Astrocyte (in vitro differentiated cells and primary cell): ENCODE data around the gene CDH26. TPM values are rescaled to one million over a fixed set of nuclear protein-coding genes. Genes with fewer than 3 reads are reported as not detected.

Experiments
- DNase-seq: peaks from one replicate; pipeline ENCODE4 v3.0.0-alpha.2; 2010; ENCODE audit warnings: low read depth
- FAIRE-seq: peaks from 2 replicates; lab custom pipeline; 2011; peaks lifted over from hg19 to GRCh38; lab: Jason Lieb, UNC
- H2AFZ ChIP-seq: 2 replicates; pipeline ENCODE4 v1.6.0; 2012; ENCODE audit warnings: low read depth, low read length, inconsistent platforms
- H3K27ac ChIP-seq: 2 replicates; pipeline ENCODE4 v1.5.1; 2011; ENCODE audit warnings: low read depth, low read length, inconsistent platforms
- H3K27me3 ChIP-seq: 2 replicates; pipeline ENCODE4 v1.6.0; 2011; ENCODE audit warnings: low read length, inconsistent platforms; ENCODE audit not compliant: insufficient read depth
- H3K36me3 ChIP-seq: 2 replicates; pipeline ENCODE4 v1.5.1; 2011; ENCODE audit warnings: low read length, inconsistent platforms; ENCODE audit not compliant: insufficient read depth
- H3K4me1 ChIP-seq: 2 replicates; pipeline ENCODE4 v1.5.1; 2011; ENCODE audit warnings: low read length, inconsistent platforms; ENCODE audit not compliant: insufficient read depth
- H3K4me2 ChIP-seq: 2 replicates; pipeline ENCODE4 v1.6.0; 2012; ENCODE audit warnings: low read length, inconsistent platforms
- H3K4me3 ChIP-seq: 2 replicates; pipeline ENCODE4 v1.5.1; 2011; ENCODE audit warnings: low read depth, mild to moderate bottlenecking, low read length, inconsistent platforms; ENCODE audit not compliant: insufficient read depth
- H3K79me2 ChIP-seq: 2 replicates; pipeline ENCODE4 v1.6.0; 2012; ENCODE audit warnings: mild to moderate bottlenecking, low read length, inconsistent platforms; ENCODE audit not compliant: insufficient read depth
- H3K9ac ChIP-seq: 2 replicates; pipeline ENCODE4 v1.6.0; 2012; ENCODE audit warnings: mild to moderate bottlenecking, low read length, inconsistent platforms
- H3K9me3 ChIP-seq: 2 replicates; pipeline ENCODE4 v1.5.1; 2012; ENCODE audit warnings: low read depth, mild to moderate bottlenecking, low read length, inconsistent platforms; ENCODE audit not compliant: insufficient read depth
- H4K20me1 ChIP-seq: 2 replicates; pipeline ENCODE4 v1.6.0; 2012; ENCODE audit warnings: low read length, inconsistent platforms; ENCODE audit not compliant: insufficient read depth
- H3K27ac Mint-ChIP-seq: one replicate; pipeline ENCODE4 v1.8.0; 2021; ENCODE audit warnings: mild to moderate bottlenecking, mixed read lengths; ENCODE audit not compliant: unreplicated experiment
- H3K27me3 Mint-ChIP-seq: one replicate; pipeline ENCODE4 v1.8.0; 2021; ENCODE audit warnings: low read depth, mixed read lengths; ENCODE audit not compliant: unreplicated experiment
- H3K36me3 Mint-ChIP-seq: one replicate; pipeline ENCODE4 v1.8.0; 2021; ENCODE audit warnings: low read depth, mixed read lengths; ENCODE audit not compliant: unreplicated experiment
- H3K4me1 Mint-ChIP-seq: one replicate; pipeline ENCODE4 v1.8.0; 2021; ENCODE audit warnings: low read depth, mixed read lengths; ENCODE audit not compliant: unreplicated experiment
- H3K4me3 Mint-ChIP-seq: one replicate; pipeline ENCODE4 v1.8.0; 2021; ENCODE audit warnings: mild to moderate bottlenecking, moderate library complexity, mixed read lengths; ENCODE audit not compliant: unreplicated experiment
- H3K9me3 Mint-ChIP-seq: one replicate; pipeline ENCODE4 v1.8.0; 2021; ENCODE audit warnings: mild to moderate bottlenecking, mixed read lengths; ENCODE audit not compliant: unreplicated experiment
- EZH2 ChIP-seq: IDR thresholded peaks from 2 replicates; pipeline ENCODE4 v1.6.1; 2012; ENCODE audit warnings: mild to moderate bottlenecking, low read length, inconsistent platforms; ENCODE audit not compliant: insufficient read depth
- total RNA-seq: library from RNA; stranded (reverse); gene quantifications from 2 replicates; pipeline ENCODE4 v1.2.1, GENCODE V29; 2021
- TF ChIP-seq, protein P1 (sequence below): IDR thresholded peaks from 2 replicates; pipeline ENCODE4 v1.5.1; 2011; ENCODE audit warnings: low read depth, mild to moderate bottlenecking, inconsistent platforms, low read length, moderate library complexity; ENCODE audit not compliant: insufficient read depth

CDH26 gene
- total RNA-seq, 1 donor from 2014 or later: 0.34 TPM

DNA sequence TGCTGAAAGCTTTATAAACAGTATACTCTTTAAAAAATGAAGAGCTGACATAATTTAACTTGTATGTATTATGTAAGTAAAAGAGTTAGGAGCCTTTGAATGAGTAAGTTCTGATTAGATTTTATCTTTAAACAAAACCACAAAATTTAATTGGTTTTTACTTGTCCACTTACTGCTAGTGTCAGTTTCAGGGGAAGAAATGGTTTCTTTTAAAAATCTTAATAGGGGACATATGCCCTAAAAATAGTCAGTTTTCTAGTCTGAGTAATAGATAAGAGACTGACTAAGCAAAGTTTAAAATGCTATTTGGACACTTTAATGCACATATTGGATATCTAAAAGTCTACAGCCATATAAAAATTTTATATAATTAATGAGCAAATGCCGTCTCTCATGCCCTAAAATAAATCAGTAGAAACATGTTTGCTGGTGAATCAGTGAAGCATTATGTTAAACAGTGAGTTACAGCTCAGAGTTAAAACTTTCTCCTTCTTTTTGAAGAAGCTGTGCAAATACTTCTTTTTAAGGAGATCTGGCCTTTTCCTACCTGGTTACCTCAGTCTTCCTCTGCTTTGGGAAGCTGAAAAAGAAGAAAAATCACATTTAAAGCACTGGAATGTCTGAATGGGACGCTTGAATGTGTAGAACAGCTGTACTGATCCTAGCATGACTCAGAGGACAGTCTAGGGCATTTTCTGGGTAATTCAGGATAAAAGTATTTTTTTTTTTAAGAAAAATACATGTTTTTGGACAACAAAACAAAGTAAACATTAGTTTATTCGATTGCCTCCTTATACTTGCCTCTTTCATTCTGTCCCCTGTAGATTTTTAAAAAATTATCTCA, 55.3 kb downstream of the CDH26 start:
- no peak for FAIRE-seq

DNA sequence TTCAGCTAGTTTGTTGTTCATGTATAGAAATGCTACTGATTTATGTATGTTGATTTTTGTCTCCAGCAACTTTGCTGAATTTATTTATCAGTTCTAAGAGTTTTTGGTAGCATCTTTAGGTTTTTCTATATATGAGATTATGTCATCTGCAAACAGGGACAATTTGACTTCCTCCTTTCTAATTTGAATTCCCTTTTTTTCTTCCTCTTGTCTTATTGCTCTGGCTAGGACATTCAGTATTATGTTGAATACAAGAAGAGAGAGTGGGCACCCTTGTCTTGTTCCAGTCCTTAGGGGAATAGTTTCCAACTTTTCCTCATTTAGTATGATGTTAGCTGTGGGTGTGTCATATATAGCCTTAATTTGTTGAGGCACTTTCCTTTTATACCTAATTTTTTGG, 58.2 kb downstream of the CDH26 start:
- no peaks in the 10 kb centered on the region for H3K4me1 ChIP-seq
- peaks cover 3% of the 10 kb centered on the region for H3K36me3 Mint-ChIP-seq
- TF ChIP-seq, protein P1, sequence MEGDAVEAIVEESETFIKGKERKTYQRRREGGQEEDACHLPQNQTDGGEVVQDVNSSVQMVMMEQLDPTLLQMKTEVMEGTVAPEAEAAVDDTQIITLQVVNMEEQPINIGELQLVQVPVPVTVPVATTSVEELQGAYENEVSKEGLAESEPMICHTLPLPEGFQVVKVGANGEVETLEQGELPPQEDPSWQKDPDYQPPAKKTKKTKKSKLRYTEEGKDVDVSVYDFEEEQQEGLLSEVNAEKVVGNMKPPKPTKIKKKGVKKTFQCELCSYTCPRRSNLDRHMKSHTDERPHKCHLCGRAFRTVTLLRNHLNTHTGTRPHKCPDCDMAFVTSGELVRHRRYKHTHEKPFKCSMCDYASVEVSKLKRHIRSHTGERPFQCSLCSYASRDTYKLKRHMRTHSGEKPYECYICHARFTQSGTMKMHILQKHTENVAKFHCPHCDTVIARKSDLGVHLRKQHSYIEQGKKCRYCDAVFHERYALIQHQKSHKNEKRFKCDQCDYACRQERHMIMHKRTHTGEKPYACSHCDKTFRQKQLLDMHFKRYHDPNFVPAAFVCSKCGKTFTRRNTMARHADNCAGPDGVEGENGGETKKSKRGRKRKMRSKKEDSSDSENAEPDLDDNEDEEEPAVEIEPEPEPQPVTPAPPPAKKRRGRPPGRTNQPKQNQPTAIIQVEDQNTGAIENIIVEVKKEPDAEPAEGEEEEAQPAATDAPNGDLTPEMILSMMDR: no peak
- no peak for TF ChIP-seq EZH2
- H3K36me3 ChIP-seq: no peaks in the 10 kb centered on the region
- DNase-seq: no peak
- no peak overlapping the region for H3K4me2 ChIP-seq
- no peaks in the 10 kb centered on the region for H3K27me3 ChIP-seq
- peaks cover 12% of the 10 kb centered on the region for H3K4me1 Mint-ChIP-seq
- H3K79me2 ChIP-seq: no peaks in the 10 kb centered on the region
- H3K27ac ChIP-seq: no peak overlapping the region
- no peak overlapping the region for H3K4me3 ChIP-seq
- H2AFZ ChIP-seq: no peak overlapping the region
- no peaks in the 10 kb centered on the region for H3K9me3 ChIP-seq
- no peaks in the 10 kb centered on the region for H3K27me3 Mint-ChIP-seq
- H3K9ac ChIP-seq: no peak overlapping the region
- H4K20me1 ChIP-seq: no peaks in the 10 kb centered on the region
- no peak overlapping the region for H3K4me3 Mint-ChIP-seq
- no peak for FAIRE-seq
- H3K27ac Mint-ChIP-seq: no peak overlapping the region
- no peaks in the 10 kb centered on the region for H3K9me3 Mint-ChIP-seq

More for the DNA sequence above, 55.3 kb downstream of the CDH26 start:
- Histone ChIP-seq H3K4me1 (no peaks in the 10 kb centered on the region), H2AFZ (no peak overlapping the region), H3K9ac (no peak overlapping the region), H3K27me3 (no peaks in the 10 kb centered on the region), H3K4me3 (no peak overlapping the region), H4K20me1 (no peaks in the 10 kb centered on the region), H3K79me2 (no peaks in the 10 kb centered on the region), H3K9me3 (no peaks in the 10 kb centered on the region), H3K27ac (no peak overlapping the region), H3K36me3 (no peaks in the 10 kb centered on the region), H3K4me2 (no peak overlapping the region)
- Mint-ChIP-seq H3K9me3 (no peaks in the 10 kb centered on the region), H3K4me1 (peaks cover 24% of the 10 kb centered on the region), H3K36me3 (no peaks in the 10 kb centered on the region), H3K27me3 (no peaks in the 10 kb centered on the region), H3K4me3 (peak overlapping the region; percentile 21), H3K27ac (peak overlapping the region; percentile 27)
- no peak for TF ChIP-seq EZH2
- TF ChIP-seq, protein P1: no peak
- no peak for DNase-seq

DNA sequence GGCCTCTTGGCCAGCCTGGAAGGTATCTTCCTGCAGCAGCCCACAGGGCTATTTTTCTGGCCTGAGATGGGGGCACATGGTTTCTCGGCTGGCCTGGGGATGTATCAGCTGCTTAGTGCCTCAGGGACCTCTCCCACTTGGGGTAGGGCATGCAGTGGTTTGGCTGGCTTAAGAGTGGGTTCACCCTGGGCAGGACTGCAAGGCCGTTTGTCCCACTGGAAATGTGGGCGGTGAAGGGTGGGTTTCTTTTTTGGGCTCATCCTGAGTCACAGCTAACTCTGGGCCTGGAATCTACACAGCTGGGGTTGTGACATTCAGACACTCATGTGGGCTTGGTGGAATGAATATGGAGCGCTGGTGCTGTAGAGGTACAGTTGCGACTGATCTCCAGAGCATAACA, 62.0 kb downstream of the CDH26 start:
- Mint-ChIP-seq H3K9me3 (no peaks in the 10 kb centered on the region), H3K36me3 (peaks cover 3% of the 10 kb centered on the region), H3K27me3 (no peaks in the 10 kb centered on the region), H3K4me1 (no peaks in the 10 kb centered on the region), H3K27ac (no peak overlapping the region), H3K4me3 (no peak overlapping the region)
- Histone ChIP-seq H3K9ac (no peak overlapping the region), H3K4me1 (no peaks in the 10 kb centered on the region), H3K36me3 (no peaks in the 10 kb centered on the region), H3K79me2 (no peaks in the 10 kb centered on the region), H2AFZ (no peak overlapping the region), H3K4me3 (no peak overlapping the region), H3K4me2 (no peak overlapping the region), H4K20me1 (no peaks in the 10 kb centered on the region), H3K27me3 (no peaks in the 10 kb centered on the region), H3K27ac (no peak overlapping the region), H3K9me3 (no peaks in the 10 kb centered on the region)
- DNase-seq (no peak), FAIRE-seq (no peak)
- TF ChIP-seq, protein P1: no peak
- TF ChIP-seq EZH2: no peak
